PFSK-1 (cell line): Measurements from ENCODE around the gene ZBTB32.

ENCODE experiments used
- POLR2AphosphoS5 ChIP-seq: IDR thresholded peaks from 2 replicates; pipeline ENCODE4 v1.6.1; 2012; ENCODE audit warnings: low read depth, mild to moderate bottlenecking, control low read depth, low read length, moderate library complexity
- REST ChIP-seq, 2 experiments: IDR thresholded peaks; 2 replicates each; pipeline versions ENCODE4 v1.6.1 to v1.8.0; 2011 to 2012; ENCODE audit warnings: low read depth in 2 of 2, low read length in 2 of 2, control low read depth in 1 of 2, inconsistent platforms in 1 of 2, mild to moderate bottlenecking in 1 of 2, moderate library complexity in 1 of 2; ENCODE audit not compliant: insufficient read depth in 1 of 2
- SIN3A ChIP-seq: IDR thresholded peaks from 2 replicates; pipeline ENCODE4 v1.6.1; 2012; ENCODE audit warnings: mild to moderate bottlenecking, low read length, moderate library complexity, borderline replicate concordance; ENCODE audit not compliant: insufficient read depth
- TAF1 ChIP-seq: IDR thresholded peaks from 2 replicates; pipeline ENCODE4 v1.6.1; 2012; ENCODE audit warnings: low read length, control low read depth, borderline replicate concordance; ENCODE audit not compliant: insufficient read depth

DNA sequence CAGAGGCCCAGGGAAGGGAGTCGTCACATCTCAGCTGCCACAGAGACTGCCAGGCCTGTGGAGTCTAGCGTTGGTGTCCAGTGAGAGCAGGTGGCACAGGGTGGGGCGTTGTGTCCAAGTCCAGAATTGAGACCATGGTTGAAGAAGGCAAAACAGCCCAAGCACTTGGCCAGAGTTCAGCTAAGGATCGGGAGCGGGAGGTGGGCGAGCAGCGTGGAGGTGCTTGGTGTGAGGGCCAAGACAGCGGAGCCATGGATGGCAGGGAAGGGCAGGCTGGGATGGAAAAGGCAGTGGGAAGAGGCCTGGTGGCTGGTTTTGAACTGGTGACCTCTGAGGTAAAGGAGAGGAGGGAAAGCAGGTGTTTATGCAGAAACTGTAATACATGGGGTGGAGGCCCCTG is 29.9 kb downstream of the ZBTB32 start:
- TF ChIP-seq SIN3A (no peak), POLR2AphosphoS5 (no peak), TAF1 (no peak), REST (IDR thresholded peaks at IDR 0.05; ENCODE audit: insufficient read depth in 1 of 2, low read depth in 2 of 2, low read length in 2 of 2) (no peak)
